ENCODE results near the gene GTF2A1.

DNA sequence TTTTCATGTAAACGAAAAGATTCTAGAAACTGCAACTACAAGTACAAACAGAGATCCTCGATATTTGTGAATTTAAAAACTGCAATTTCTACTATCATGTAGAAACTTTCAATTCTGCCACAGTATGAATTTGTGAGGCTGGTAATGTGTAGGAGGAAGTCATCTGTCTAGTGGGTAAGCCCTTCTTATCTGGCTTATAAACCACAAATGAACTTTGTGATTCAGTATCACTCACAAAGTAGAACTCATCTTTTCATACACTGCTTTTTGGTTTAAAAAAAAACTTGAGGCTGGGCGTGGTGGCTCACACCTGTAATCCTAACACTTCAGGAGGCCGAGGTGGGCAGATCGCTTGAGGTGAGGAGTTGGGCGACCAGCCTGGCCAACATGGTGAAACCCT is 20.7 kb downstream of the GTF2A1 start:
- TF ChIP-seq, protein P1, sequence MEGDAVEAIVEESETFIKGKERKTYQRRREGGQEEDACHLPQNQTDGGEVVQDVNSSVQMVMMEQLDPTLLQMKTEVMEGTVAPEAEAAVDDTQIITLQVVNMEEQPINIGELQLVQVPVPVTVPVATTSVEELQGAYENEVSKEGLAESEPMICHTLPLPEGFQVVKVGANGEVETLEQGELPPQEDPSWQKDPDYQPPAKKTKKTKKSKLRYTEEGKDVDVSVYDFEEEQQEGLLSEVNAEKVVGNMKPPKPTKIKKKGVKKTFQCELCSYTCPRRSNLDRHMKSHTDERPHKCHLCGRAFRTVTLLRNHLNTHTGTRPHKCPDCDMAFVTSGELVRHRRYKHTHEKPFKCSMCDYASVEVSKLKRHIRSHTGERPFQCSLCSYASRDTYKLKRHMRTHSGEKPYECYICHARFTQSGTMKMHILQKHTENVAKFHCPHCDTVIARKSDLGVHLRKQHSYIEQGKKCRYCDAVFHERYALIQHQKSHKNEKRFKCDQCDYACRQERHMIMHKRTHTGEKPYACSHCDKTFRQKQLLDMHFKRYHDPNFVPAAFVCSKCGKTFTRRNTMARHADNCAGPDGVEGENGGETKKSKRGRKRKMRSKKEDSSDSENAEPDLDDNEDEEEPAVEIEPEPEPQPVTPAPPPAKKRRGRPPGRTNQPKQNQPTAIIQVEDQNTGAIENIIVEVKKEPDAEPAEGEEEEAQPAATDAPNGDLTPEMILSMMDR (IDR thresholded peaks at IDR 0.05): no peak
- TF ChIP-seq POLR2A (IDR thresholded peaks at IDR 0.05): no peak
